Heart left ventricle (tissue), 13 donors: ENCODE data around the gene ACCSL.

Source experiments
- CTCF ChIP-seq, 12 donors: fragments of 200-600 bp; sonication (generic) in 4 of 12; IDR thresholded peaks; one replicate each; pipeline versions ENCODE4 v1.5.0 to v1.8.0; 2018 to 2022; ENCODE audit warnings: antibody characterized with exemption in 12 of 12, mild to moderate bottlenecking in 5 of 12
- POLR2A ChIP-seq, 2 donors: fragments of 450-650 bp; IDR thresholded peaks; one replicate each; pipeline ENCODE4 v1.6.1; 2017; ENCODE audit warnings: antibody characterized with exemption in 2 of 2, mild to moderate bottlenecking in 2 of 2, moderate library complexity in 2 of 2
- donor health status: ischemic (EF 13 %, LVEDD 7.1; RV severe dilation, severe dysfunction).
- donor health status: DM: no; HTN: yes; CAD: no.
- donor health status: DM: no; HTN: no; CAD: no.
- donor health status: ischemic (EF 25% LVEDD 6.9; RV normal size, moderate dysfunction).
- donor health status: ischemic (EF 25% LVEDD 5.7; RV mildly dilated, moderate dysfunction).
- donor health status: ischemic (EF 35%, LVEDD 5.7; RV mildly dilated, moderate dysfunction).
- donor health status: nonischemic (EF 11% LVEDD 7.7; RV severe dilation, severe dysfunction).
- donor health status: DM: yes; HTN: yes; CAD: no.
- donor health status: PGD.
- donor health status: ischemic (EF 29% LVEDD 5.4; RV normal size, mild dysfunction).
- donor health status: nonischemic (EF 23%, LVEDD 6.1; RV moderate dilation, normal function).

GRCh38 chr11:44032299-44033085 is 15.3 kb upstream of the ACCSL start:
- no peak for TF ChIP-seq CTCF (IDR thresholded peaks at IDR 0.05)
- no peak for TF ChIP-seq POLR2A (IDR thresholded peaks at IDR 0.05)
